Testis (tissue), 3 donors: Measurements from ENCODE around the gene VASN. TPM values are rescaled to one million over a fixed set of nuclear protein-coding genes. Genes with fewer than 3 reads are reported as not detected.

Experiments
- DNase-seq: peaks from one replicate; pipeline ENCODE4 v3.0.0-alpha.2; 2019
- H3K27ac ChIP-seq, 2 donors: fragments of 200-600 bp; sonication (generic); one replicate each; pipeline ENCODE4 v1.5.1; 2019
- H3K27me3 ChIP-seq: fragments of 200-600 bp; sonication (generic); one replicate; pipeline ENCODE4 v1.5.1; 2019
- H3K36me3 ChIP-seq: fragments of 200-600 bp; sonication (generic); one replicate; pipeline ENCODE4 v1.5.1; 2017; ENCODE audit warnings: low read depth; ENCODE audit errors: missing control alignments
- H3K4me1 ChIP-seq: fragments of 200-600 bp; sonication (generic); one replicate; pipeline ENCODE4 v1.5.1; 2019
- H3K4me3 ChIP-seq, 2 donors: fragments of 200-600 bp; sonication (generic); one replicate each; pipeline ENCODE4 v1.5.1; 2017 to 2019
- H3K9me3 ChIP-seq: fragments of 200-600 bp; sonication (generic); one replicate; pipeline ENCODE4 v1.5.1; 2017
- CTCF ChIP-seq, 3 experiments: fragments of 450-650 bp in 2 of 3; fragments of 200-600 bp in 1 of 3; sonication (generic) in 1 of 3; IDR thresholded peaks; one replicate each; pipeline ENCODE4 v1.5.1; 2016 to 2019; ENCODE audit warnings: antibody characterized with exemption in 3 of 3, mild to moderate bottlenecking in 2 of 3, moderate library complexity in 1 of 3
- POLR2A ChIP-seq: fragments of 450-650 bp; IDR thresholded peaks from one replicate; pipeline ENCODE4 v1.6.1; 2017; ENCODE audit warnings: antibody characterized with exemption, mild to moderate bottlenecking, moderate library complexity
- WGBS, 2 donors: methylation state at CpG; one replicate each; pipeline ENCODE4 v1.1.5; 2018; 5-methylcytosine and 5-hydroxymethylcytosine counted together
- intact Hi-C: fragments of 100-400 bp; cut with DNase I; formaldehyde crosslinking; loops from one replicate; pipeline ENCODE4 v1.15.1; 2023; ENCODE audit warnings: low total_unique reads
- polyA plus RNA-seq: library from polyadenylated mRNA; stranded (reverse); fragments of 350-450 nt; fragmentation: Illumina TruSeq; extraction: RNeasy Lipid Tissue Mini Kit (QIAGEN cat#74804); gene quantifications from one replicate; pipeline ENCODE4 v1.2.3, GENCODE V29; 2014; ENCODE audit warnings: low read depth, low replicate concordance; ENCODE audit not compliant: insufficient read depth
- total RNA-seq, 2 donors: library from RNA; depleted of rRNA; stranded (reverse); fragments of >200 nt; gene quantifications; one replicate each; pipeline ENCODE4 v1.2.3, GENCODE V29; 2016

The VASN gene
- total and polyA plus RNA-seq, 3 donors from 2014 or later, result 33.9 to 125 (median 103) TPM

- H3K4me1 ChIP-seq, result peaks cover 34% of the 10 kb centered on the region
- no peak overlapping the region for H3K4me3 ChIP-seq
- intact Hi-C loops, result loop anchor here (5.0 kb wide), 1 partner anchor 42 kb away; no protein-coding TSS in a partner anchor
- no peak for DNase-seq
- WGBS, 2 donors, result 34 to 52% methylated on average over 10 to 17 of the region's 17 CpGs
- no peaks in the 10 kb centered on the region for H3K27me3 ChIP-seq
- peak overlapping the region; percentile 71 to 82 for H3K27ac ChIP-seq
- no peaks in the 10 kb centered on the region for H3K9me3 ChIP-seq
- no peaks in the 10 kb centered on the region for H3K36me3 ChIP-seq
- no peak for TF ChIP-seq CTCF (IDR thresholded peaks at IDR 0.05)
- TF ChIP-seq POLR2A, result no peak
Measured at GRCh38 chr16:4328782-4329775, 42.6 kb upstream of the VASN start.

GRCh38 chr16:4330277-4330874 lies 41.3 kb upstream of the VASN start:
- H3K9me3 ChIP-seq, result no peaks in the 10 kb centered on the region
- H3K4me3 ChIP-seq, result no peak overlapping the region
- TF ChIP-seq CTCF (IDR thresholded peaks at IDR 0.05) (peak; percentile 90 to 96 (median 92)), POLR2A (no peak)
- no peaks in the 10 kb centered on the region for H3K27me3 ChIP-seq
- peak; percentile 81 for DNase-seq
- H3K4me1 ChIP-seq, result peaks cover 23% of the 10 kb centered on the region
- 61 to 73% methylated on average over 8 to 14 of the region's 14 CpGs for WGBS, 2 donors
- no peak overlapping the region for H3K27ac ChIP-seq
- intact Hi-C loops, result no loop called here
- no peaks in the 10 kb centered on the region for H3K36me3 ChIP-seq

- no peak overlapping the region for H3K27ac ChIP-seq
- H3K4me3 ChIP-seq, result no peak overlapping the region
- WGBS, 2 donors, result 83 to 94% methylated on average over 3 to 10 of the region's 14 CpGs
- intact Hi-C loops, result no loop called here
- peaks cover 20% of the 10 kb centered on the region for H3K4me1 ChIP-seq
- H3K27me3 ChIP-seq, result no peaks in the 10 kb centered on the region
- TF ChIP-seq POLR2A (no peak), CTCF (IDR thresholded peaks at IDR 0.05) (no peak)
- H3K36me3 ChIP-seq, result no peaks in the 10 kb centered on the region
- no peaks in the 10 kb centered on the region for H3K9me3 ChIP-seq
- DNase-seq, result no peak
Measured at GRCh38 chr16:4332083-4332482, 39.6 kb upstream of the VASN start.

- Histone ChIP-seq H3K4me3 (no peak overlapping the region), H3K36me3 (no peaks in the 10 kb centered on the region), H3K27ac (no peak overlapping the region), H3K9me3 (no peaks in the 10 kb centered on the region), H3K4me1 (peaks cover 16% of the 10 kb centered on the region), H3K27me3 (no peaks in the 10 kb centered on the region)
- intact Hi-C loops, result no loop called here
- TF ChIP-seq CTCF (IDR thresholded peaks at IDR 0.05), result no peak
- no peak for TF ChIP-seq POLR2A
- WGBS, 2 donors, result 84 to 92% methylated on average over 5 to 19 of the region's 19 CpGs
- no peak for DNase-seq
Measured at GRCh38 chr16:4332623-4333307, 38.9 kb upstream of the VASN start.
